Thyroid gland (tissue), 4 donors: Measurements from ENCODE around the gene SCEL. TPM values are rescaled to one million over a fixed set of nuclear protein-coding genes. Genes with fewer than 3 reads are reported as not detected.
A peak's percentile ranks its signal among the peaks of the same experiment; 100 is the strongest.

Source experiments
- DNase-seq, 2 donors: peaks; one replicate each; pipeline ENCODE4 v3.0.0-alpha.2; 2019
- H3K27ac ChIP-seq, 3 donors: fragments of 200-600 bp; sonication (generic); 1 replicate in 2 of 3; 2 replicates in 1 of 3; pipeline ENCODE4 v1.5.1; 2016 to 2019; ENCODE audit warnings: mild to moderate bottlenecking in 1 of 3, moderate library complexity in 1 of 3
- H3K27me3 ChIP-seq: fragments of 200-600 bp; sonication (generic); one replicate; pipeline ENCODE4 v1.5.1; 2019
- H3K36me3 ChIP-seq, 2 donors: fragments of 200-600 bp; sonication (generic); one replicate each; pipeline ENCODE4 v1.5.1; 2016 to 2019
- H3K4me1 ChIP-seq, 2 donors: fragments of 200-600 bp; sonication (generic); one replicate each; pipeline ENCODE4 v1.5.1; 2017 to 2019
- H3K4me3 ChIP-seq, 3 donors: fragments of 200-600 bp; sonication (generic); replicated peaks in 1 of 3; 1 replicate in 2 of 3; 2 replicates in 1 of 3; pipeline ENCODE4 v1.5.1; 2016; ENCODE audit warnings: mild to moderate bottlenecking in 1 of 3
- H3K9me3 ChIP-seq: fragments of 200-600 bp; sonication (generic); one replicate; pipeline ENCODE4 v1.5.1; 2017
- POLR2A ChIP-seq, 2 donors: fragments of 450-650 bp; IDR thresholded peaks; one replicate each; pipeline ENCODE4 v1.6.1; 2017; ENCODE audit warnings: antibody characterized with exemption in 2 of 2, mild to moderate bottlenecking in 2 of 2, moderate library complexity in 1 of 2
- whole genome bisulfite sequencing, 2 donors: methylation state at CpG; one replicate each; pipeline ENCODE4 v1.1.5; 2017; 5-methylcytosine and 5-hydroxymethylcytosine counted together
- intact Hi-C: fragments of 100-400 bp; cut with DNase I; formaldehyde crosslinking; loops from one replicate; pipeline ENCODE4 v1.15.1; 2023
- total RNA-seq, 4 donors: library from RNA; depleted of rRNA; stranded (reverse); fragments of >200 nt; gene quantifications; one replicate each; pipeline ENCODE4 v1.2.3, GENCODE V29; 2016
- TF ChIP-seq, protein P1 (sequence below), 6 experiments: fragments of 200-600 bp in 3 of 6; fragments of 450-650 bp in 3 of 6; sonication (generic) in 3 of 6; IDR thresholded peaks; one replicate each; pipeline ENCODE4 v1.5.1; 2016 to 2019; ENCODE audit warnings: antibody characterized with exemption in 6 of 6, mild to moderate bottlenecking in 2 of 6, inconsistent platforms in 1 of 6, moderate library complexity in 1 of 6

The SCEL gene
- total RNA-seq, 4 donors from 2014 or later: 0.79 to 3.4 (median 2.0) TPM

DNA sequence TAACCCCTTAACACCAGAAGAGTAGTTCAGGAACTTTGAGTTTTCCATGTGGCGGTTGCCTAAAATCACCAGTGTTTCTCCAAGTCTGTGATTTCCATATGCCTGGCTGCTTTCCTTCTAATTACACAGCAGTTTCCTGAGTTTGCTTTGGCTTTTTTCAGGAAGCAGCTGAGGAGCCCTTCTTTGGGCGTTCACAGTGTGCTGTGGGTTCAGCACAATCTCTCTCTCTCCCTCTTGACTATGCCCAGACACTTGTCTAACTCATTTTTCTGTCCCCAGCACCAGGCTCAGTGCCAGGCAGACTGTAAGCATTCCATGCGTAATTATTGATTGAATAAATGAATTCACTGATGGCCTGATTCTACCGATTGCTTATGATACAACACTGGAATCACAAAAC lies 19.7 kb downstream of the SCEL start:
- no peak for TF ChIP-seq POLR2A (IDR thresholded peaks at IDR 0.05)
- TF ChIP-seq, protein P1, sequence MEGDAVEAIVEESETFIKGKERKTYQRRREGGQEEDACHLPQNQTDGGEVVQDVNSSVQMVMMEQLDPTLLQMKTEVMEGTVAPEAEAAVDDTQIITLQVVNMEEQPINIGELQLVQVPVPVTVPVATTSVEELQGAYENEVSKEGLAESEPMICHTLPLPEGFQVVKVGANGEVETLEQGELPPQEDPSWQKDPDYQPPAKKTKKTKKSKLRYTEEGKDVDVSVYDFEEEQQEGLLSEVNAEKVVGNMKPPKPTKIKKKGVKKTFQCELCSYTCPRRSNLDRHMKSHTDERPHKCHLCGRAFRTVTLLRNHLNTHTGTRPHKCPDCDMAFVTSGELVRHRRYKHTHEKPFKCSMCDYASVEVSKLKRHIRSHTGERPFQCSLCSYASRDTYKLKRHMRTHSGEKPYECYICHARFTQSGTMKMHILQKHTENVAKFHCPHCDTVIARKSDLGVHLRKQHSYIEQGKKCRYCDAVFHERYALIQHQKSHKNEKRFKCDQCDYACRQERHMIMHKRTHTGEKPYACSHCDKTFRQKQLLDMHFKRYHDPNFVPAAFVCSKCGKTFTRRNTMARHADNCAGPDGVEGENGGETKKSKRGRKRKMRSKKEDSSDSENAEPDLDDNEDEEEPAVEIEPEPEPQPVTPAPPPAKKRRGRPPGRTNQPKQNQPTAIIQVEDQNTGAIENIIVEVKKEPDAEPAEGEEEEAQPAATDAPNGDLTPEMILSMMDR (IDR thresholded peaks at IDR 0.05): no peak
- peak; percentile 73 to 80 for DNase-seq
- intact Hi-C loops: no loop called here
- H3K4me3 ChIP-seq: no peak overlapping the region
- H3K9me3 ChIP-seq: no peaks in the 10 kb centered on the region
- 23% methylated on average over 4 of the region's 4 CpGs for WGBS, 2 donors
- peaks cover 51 to 60% of the 10 kb centered on the region in 2 donors for H3K4me1 ChIP-seq
- no peaks in the 10 kb centered on the region for H3K36me3 ChIP-seq
- peak overlapping the region; percentile 69 to 90 (median 72) for H3K27ac ChIP-seq
- H3K27me3 ChIP-seq: no peaks in the 10 kb centered on the region

DNA sequence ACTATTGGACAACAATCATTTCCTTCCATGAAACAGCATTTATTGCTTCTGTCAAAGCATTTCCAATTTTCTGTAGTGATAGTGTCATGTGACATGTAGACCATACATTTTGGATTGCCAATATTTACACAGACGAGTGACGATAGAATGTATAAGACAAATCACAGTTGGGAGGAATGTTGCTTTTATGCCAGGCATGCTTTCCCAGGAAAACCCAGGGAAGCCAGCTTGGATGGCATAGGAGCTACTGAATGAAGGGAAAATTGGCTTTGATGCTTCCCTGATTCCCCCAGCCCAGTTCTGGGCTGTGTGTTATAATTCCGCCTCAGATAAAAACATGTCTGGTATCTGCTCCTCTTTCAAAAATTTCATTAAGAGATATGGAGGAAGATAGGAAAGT lies 22.5 kb downstream of the SCEL start:
- H3K27me3 ChIP-seq: no peaks in the 10 kb centered on the region
- peaks cover 51 to 54% of the 10 kb centered on the region in 2 donors for H3K4me1 ChIP-seq
- 87 to 88% methylated on average over 3 of the region's 3 CpGs for WGBS, 2 donors
- peak overlapping the region; percentile 55 to 69 (median 59) for H3K27ac ChIP-seq
- DNase-seq: no peak
- no peaks in the 10 kb centered on the region for H3K36me3 ChIP-seq
- no peak overlapping the region for H3K4me3 ChIP-seq
- no peak for TF ChIP-seq POLR2A (IDR thresholded peaks at IDR 0.05)
- TF ChIP-seq, protein P1 (IDR thresholded peaks at IDR 0.05): no peak
- no peaks in the 10 kb centered on the region for H3K9me3 ChIP-seq
- intact Hi-C loops: no loop called here

DNA sequence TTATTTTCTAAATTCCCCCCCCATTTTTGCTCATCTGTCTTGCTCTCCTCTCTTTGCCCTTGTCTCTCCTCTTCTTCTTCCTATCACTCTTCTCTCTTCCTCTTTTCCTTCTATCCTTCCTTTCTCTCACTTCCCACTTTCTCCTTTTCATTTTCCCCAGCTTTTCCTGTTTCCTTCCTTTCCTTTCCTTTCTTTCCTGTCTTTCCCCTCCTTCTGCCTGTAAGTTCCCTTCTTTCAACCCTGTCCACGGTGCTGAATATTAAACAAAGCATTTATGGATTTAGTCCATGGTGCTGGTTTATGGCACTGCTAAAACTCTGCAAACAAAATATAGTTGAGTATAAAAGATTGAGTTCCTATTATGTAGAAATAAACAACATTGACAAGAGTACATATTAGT lies 27.6 kb downstream of the SCEL start:
- H3K27me3 ChIP-seq: no peaks in the 10 kb centered on the region
- H3K4me3 ChIP-seq: no peak overlapping the region
- intact Hi-C loops: no loop called here
- no peaks in the 10 kb centered on the region for H3K9me3 ChIP-seq
- no peak for DNase-seq
- WGBS, 2 donors: 52 to 64% methylated on average over 1 of the region's 1 CpG
- peaks cover 13 to 14% of the 10 kb centered on the region in 2 donors for H3K4me1 ChIP-seq
- TF ChIP-seq POLR2A (IDR thresholded peaks at IDR 0.05): no peak
- TF ChIP-seq, protein P1 (IDR thresholded peaks at IDR 0.05): no peak
- no peak overlapping the region for H3K27ac ChIP-seq
- H3K36me3 ChIP-seq: no peaks in the 10 kb centered on the region

DNA sequence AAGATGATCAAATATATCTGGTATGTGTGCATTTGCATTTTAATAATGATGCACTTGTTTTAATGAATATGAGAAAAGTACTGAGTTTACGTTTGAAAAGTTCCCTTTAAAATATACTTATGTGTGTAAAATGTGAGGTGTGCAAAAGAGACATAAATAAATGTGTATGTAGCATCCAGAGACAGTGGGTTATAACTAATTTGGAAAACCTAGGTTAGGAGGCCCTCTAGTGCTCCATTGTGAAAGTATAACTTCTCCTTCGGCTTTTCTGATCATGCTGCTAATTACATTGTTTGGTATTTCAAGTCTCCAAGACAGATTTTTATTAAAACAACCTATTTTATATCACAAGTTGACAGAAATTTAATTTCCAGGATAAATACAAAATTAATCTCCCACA lies 30.1 kb downstream of the SCEL start:
- H3K36me3 ChIP-seq: no peaks in the 10 kb centered on the region
- WGBS, 2 donors: 2 to 9% methylated on average over 2 of the region's 2 CpGs
- H3K9me3 ChIP-seq: no peaks in the 10 kb centered on the region
- DNase-seq: no peak
- H3K4me1 ChIP-seq: no peaks in the 10 kb centered on the region
- TF ChIP-seq, protein P1 (IDR thresholded peaks at IDR 0.05): peak; percentile 23 to 81 (median 58)
- no peak for TF ChIP-seq POLR2A (IDR thresholded peaks at IDR 0.05)
- no peak overlapping the region for H3K27ac ChIP-seq
- no peaks in the 10 kb centered on the region for H3K27me3 ChIP-seq
- intact Hi-C loops: loop anchor here (2.0 kb wide), 1 partner anchor 73 kb away; no protein-coding TSS in a partner anchor
- no peak overlapping the region for H3K4me3 ChIP-seq

DNA sequence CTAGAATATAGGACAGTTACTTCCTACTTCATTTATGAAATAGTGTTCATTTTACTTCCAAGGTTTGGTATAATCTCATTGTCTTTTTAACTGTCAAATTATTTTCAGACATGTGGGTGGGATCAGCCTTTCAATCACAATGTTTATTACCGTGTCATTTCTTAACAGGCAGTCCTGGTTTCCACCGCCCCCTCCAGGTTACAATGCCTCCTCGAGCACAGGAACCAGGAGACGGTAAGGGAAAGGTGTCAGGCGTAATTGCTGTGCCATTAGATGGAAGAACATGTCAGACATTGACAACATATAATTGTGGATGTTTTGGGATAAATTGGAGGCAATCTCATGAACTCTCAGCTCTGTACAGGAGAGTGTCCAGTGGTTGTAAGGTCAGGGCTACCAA lies 36.5 kb downstream of the SCEL start:
- no peak overlapping the region for H3K27ac ChIP-seq
- H3K4me3 ChIP-seq: no peak overlapping the region
- H3K27me3 ChIP-seq: no peaks in the 10 kb centered on the region
- no peak for DNase-seq
- intact Hi-C loops: no loop called here
- H3K36me3 ChIP-seq: no peaks in the 10 kb centered on the region
- TF ChIP-seq, protein P1 (IDR thresholded peaks at IDR 0.05): no peak
- TF ChIP-seq POLR2A (IDR thresholded peaks at IDR 0.05): no peak
- 90% methylated on average over 5 of the region's 5 CpGs for WGBS, 2 donors
- no peaks in the 10 kb centered on the region for H3K4me1 ChIP-seq
- no peaks in the 10 kb centered on the region for H3K9me3 ChIP-seq
